Limb (tissue), 2 donors: ENCODE measurements around the gene RBBP5.

Source experiments
- DNase-seq, 2 donors: peaks; one replicate each; pipeline ENCODE4 v3.0.0-alpha.2; 2016; ENCODE audit errors: extremely low spot score in 2 of 2

Gene RBBP5

DNA sequence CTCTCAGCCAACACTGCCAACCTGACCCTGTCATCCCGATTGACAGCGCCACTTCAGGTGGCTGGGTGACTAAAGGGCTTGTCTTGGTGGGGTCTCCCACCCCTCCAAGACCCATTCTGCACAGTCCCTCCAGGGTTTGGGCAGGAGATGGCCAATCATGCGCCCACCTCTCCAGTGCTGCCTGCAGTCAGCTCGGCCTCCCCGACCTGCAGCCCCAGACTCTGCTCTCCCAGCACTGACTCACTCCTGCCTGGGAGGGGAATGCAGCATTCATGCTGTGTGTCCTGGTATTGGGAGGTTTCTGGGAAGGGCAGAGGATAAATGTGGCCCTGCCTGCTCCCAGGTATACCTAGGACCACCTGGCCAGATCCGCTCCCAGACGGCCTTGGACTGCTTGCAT lies 47.3 kb downstream of the RBBP5 start:
- DNase-seq = no peak

DNA sequence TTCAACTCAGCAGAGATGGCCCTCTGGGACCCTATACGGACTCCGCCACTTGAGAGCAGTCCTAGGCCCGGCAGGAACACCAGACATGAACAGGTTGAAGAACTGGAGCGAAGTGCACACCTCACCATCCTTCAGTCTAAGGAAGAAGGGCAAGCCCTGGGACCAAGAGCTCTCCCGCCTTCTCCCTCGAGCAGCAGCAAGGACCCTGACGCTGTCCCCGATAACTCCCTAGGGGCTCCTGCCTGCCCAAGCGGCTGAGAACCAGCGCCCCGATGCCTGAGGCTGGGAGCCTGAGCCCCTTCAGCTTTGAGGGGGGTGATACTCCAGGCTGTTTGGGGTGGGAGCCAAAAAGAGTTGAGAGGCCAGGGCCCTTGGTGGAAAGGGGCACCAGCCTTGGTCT lies 47.7 kb downstream of the RBBP5 start:
- no peak for DNase-seq

DNA sequence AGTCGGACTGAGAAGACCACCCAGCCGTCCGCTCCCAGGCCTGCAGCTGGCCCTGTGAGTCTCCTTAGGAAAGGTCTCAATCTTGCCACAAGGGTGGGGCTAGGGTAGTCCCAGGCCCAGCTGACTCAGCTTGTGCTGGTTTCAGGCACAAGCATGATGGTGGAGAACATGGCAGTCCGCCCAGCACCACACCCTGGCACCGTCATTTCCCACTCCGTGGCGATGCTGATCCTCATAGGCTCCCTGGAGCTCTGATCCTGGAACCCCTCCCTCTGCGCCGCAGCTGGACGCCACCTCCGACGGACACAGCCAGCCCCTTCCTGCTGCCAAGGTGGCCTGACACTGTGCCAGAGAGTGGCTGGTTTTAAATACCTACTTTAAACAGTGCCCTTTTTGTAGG lies 48.3 kb downstream of the RBBP5 start:
- no peak for DNase-seq

DNA sequence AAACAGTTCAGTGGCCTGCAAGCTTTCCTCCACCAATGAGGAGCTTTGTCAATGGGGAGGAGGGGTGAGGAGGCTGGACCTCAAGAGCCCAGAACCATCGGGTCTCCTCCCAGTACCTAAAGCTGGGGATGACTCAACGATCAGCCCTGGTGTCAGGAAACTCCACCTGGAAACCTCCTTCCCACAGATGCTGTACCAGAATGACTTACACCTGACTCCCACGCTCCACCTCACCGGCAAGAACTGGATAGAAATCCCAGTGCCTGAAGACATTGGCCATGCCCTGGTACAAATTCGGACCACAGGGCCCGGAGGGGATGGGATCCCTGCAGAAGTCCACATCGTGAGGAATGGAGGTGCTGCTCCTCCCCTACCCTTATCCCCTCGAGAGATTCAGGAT lies 48.9 kb downstream of the RBBP5 start:
- DNase-seq = no peak

DNA sequence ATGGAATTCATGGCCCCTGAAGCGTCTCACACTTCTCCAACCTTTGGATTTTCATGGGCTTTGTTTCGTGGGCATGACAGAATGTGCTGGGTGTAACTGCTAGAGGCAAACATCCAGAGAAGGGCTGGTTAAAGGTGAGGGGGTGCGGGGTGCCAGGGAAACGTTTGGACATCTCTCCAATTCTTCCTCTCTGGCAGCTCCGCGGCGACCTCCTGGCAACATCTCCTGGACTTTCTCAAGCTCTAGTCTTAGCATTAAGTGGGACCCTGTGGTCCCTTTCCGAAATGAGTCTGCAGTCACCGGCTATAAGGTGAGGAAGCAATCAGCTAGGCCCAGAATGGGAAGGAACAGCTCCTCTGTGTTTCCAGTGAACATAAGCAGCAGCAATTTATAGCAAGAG lies 49.5 kb downstream of the RBBP5 start:
- no peak for DNase-seq

DNA sequence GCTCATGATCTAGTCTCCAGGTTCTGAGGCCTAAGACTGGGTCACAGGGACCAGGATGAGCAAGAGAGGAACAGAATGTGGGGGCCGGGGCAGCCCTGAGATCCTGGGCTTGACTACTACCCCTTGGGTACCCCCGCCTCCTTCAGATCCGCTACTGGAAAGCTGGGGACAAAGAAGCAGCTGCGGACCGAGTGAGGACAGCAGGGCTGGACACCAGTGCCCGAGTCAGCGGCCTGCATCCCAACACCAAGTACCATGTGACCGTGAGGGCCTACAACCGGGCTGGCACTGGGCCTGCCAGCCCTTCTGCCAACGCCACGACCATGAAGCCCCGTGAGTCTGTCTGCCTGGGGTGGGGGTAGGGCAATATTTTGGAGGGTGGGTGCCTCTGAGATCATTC lies 50.0 kb downstream of the RBBP5 start:
- DNase-seq = no peak

DNA sequence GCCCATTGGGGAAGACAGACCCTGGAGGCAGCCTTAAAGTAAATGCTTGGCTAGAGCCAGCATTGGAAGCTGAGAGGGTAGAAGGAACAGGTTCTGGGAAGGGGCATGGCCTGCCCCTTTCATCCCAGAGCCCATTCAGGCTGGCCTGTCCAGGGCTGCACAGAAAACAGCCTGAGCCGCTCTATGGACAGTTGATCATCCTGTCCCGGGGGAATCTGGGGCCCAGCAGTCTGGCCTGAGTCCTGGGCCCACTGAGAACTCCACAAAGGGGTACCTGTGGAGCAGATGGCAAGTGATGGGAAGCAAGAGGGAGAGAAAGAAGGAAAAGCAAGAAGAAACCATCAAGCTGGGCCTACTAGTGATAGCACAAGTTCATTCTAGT lies 50.8 kb downstream of the RBBP5 start:
- no peak for DNase-seq

DNA sequence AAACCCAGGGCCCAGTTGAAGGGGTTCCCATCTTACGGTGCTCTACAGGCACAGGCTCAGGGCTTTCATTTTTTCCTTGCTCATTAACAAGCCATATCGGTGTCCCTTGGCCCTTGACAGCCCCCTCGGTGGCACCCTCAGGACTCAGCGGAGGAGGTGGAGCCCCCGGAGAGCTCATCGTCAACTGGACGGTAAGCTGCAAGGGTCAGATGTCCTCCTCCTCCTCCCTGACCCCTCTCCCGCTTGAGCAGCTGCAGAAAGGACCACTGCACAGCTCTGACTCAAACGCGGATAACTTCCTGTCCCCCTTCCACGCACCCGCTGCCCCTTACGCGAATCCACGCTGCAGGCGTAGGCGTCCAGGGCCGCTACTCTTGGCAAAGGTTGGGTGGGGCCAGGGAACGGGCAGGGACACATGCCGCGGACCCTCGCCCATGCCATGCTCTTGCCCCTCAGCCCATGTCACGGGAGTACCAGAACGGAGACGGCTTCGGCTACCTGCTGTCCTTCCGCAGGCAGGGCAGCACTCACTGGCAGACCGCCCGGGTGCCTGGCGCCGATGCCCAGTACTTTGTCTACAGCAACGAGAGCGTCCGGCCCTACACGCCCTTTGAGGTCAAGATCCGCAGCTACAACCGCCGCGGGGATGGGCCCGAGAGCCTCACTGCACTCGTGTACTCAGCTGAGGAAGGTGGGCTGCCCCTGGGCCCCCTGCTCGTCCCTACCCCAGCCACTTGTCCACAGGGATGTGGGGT lies 52.2 kb downstream of the RBBP5 start:
- DNase-seq = no peak

DNA sequence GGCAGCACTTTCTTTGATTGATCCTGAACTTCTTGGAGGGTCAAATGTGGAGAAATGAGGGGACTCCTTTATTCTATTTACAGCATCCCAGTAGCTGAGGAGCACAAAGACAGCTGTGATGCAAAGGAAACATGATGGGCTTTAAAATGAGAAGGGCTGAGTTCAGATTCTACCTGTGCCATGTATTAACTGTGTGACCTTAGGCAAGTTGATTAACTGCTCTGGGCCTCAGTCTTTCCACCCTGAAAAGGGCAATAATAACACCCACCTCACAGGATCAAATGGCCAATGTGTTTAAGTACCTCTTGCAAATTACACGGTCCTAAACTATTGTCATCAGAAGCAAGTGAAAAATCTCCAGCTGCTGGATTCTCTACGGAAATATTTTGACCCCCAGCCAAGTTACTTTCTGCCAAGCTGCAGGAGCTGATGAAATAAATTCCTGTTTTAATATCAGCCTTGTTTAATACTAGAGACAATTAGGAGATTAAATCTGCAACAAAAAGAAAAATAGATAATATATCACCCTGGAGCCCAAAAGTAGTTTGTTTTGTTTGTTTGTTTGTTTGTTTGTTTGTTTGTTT lies 53.2 kb downstream of the RBBP5 start:
- DNase-seq = no peak

DNA sequence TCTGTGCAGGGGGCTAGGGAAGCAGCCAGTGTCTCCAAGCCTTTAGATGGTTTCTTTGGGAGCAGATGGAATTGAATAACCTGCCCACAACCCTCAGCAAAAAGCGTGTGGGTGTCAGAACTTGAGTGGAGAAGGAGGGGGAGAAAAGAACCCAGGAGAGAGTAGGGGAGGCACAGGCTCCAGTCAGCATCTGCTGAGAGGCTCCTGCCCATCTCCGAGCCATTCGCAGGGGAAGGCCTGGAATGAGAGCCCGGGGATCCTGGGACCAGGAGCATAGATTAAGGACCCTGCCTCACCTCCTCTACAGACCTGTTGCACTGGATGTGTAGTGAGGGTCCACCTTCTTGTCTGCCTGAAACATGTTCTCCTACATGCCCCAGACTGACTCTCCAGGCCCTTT lies 53.8 kb downstream of the RBBP5 start:
- no peak for DNase-seq

DNA sequence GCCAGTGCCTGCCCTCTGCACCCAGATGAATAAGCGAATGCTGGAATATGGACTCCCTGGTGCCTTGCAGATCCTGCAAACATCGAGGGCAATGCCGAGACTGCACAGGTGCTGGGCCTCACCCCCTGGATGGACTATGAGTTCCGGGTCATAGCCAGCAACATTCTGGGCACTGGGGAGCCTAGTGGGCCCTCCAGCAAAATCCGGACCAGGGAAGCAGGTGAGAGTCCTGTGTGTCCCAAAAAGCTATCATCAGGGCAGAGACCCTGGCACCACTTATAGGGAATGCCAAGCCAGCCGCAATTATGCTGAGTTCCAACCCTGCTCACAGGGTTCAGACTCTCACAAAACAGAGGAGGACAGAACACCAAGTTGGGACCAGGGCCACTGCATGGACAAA lies 54.7 kb downstream of the RBBP5 start:
- peak in 1 of 2 donors; percentile 5 for DNase-seq

DNA sequence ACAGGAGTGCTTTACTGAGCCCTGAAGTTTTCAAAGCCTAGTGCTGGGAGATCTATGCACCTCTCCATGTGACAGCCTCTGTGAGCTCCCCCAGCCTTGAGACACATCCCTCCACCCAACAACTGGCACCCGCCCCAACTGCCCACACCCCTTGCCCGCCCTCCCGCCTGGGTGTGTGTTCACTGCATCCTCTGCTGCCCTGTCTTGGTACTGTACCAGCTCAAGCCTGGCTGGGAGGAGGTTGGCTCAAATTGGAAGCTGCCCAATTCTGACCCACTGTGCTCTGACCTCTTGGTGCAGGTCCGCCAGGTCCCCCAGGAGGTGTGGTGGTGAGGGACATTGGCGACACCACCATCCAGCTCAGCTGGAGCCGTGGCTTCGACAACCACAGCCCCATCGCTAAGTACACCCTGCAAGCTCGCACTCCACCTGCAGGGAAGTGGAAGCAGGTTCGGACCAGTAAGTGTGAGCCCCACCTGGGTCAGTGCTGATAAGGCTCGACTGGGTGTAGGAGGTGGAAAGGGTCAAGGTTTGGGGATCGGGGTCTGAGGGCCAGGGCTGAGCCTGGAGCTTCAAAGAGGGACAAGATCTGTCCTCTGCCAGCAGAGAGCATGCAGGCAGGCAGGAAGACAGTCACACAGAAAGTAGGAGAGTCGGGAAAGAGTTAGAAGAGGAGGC lies 55.5 kb downstream of the RBBP5 start:
- DNase-seq = peak in 1 of 2 donors; percentile 30

DNA sequence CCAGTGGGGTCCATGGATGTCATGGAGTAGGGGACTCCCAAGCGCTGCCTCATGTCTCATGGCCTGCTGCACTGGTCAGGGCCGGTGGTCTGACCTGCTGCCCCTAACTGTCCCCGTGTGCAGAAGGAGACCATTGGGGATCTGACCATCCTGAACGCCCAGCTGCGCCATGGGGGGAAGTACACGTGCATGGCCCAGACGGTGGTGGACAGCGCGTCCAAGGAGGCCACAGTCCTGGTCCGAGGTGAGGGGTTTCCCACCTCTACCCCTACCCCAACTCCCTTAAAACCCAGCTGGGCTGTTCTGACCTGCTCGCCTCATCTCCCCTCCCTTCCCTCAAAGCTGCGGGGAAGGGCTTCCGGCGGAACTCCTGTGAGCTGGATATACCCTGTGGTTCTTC lies 56.1 kb downstream of the RBBP5 start:
- DNase-seq = peak in 1 of 2 donors; percentile 17

DNA sequence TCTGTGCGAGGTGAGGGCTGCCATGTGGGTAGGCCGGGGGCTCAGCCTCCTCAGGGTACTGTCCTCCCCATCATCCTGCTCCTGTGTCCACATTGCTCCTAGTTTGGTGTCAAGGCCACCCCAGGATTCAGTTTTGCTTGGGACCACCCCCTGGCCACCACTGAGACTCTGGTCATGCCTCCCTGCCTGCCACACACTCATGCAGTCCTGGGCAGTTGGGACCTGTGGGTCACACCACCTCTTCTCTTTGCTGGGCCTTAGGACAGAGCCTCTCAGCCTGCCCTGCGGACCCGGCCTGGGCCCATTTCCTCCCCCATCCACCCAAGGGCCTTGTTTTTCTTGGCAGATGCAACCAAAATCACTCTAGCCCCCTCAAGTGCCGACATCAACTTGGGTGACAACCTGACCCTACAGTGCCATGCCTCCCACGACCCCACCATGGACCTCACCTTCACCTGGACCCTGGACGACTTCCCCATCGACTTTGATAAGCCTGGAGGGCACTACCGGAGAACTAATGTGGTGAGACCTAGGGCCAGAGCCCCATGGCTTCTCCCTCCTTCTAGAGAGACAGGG lies 56.9 kb downstream of the RBBP5 start:
- peak in 1 of 2 donors; percentile 14 for DNase-seq

DNA sequence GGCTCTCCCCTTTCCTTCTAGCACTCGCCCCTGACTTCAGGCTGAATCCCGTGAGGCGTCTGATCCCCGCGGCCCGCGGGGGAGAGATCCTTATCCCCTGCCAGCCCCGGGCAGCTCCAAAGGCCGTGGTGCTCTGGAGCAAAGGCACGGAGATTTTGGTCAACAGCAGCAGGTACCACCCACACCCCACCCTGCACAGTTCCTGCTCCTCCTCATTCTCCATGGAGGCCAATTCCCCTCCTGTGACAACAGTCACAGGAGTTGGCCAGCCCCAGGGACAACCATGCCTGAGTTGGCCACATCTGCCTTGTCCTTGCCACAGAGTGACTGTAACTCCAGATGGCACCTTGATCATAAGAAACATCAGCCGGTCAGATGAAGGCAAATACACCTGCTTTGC lies 57.5 kb downstream of the RBBP5 start:
- DNase-seq = no peak

DNA sequence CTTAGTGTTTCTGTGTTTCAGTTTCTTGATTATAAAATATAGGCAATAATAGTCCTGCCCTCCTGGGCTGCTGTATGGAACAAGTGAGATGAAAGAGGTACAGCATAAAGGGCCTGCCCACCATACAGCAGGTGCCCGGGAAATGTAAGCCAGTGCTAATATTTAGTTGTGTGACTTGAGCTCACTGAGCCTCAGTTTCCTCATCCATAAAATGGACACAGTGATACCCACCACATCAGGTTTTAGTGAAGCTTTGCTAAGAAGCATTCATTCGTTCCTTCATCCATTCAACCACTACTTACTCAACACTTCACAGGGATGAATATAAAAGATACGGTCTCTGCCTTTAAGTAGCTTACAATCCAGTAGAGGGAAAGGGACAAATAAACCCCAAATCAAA lies 58.9 kb downstream of the RBBP5 start:
- no peak for DNase-seq

DNA sequence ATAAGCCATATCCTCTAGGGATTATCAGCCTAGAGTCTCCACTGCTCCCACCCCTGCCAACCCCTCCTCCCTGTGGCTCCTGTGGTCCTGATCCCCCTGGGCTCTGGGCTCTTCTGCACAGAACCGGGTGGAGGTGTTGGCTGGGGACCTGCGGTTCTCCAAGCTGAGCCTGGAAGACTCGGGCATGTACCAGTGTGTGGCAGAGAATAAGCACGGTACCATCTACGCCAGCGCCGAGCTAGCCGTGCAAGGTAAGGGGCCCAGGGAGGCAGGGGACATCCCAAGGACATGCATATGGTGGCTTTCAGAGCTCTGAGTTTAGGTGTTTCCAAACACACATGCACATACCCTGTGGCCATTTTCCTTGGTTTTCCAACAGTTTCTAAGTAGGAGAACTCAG lies 59.5 kb downstream of the RBBP5 start:
- no peak for DNase-seq

DNA sequence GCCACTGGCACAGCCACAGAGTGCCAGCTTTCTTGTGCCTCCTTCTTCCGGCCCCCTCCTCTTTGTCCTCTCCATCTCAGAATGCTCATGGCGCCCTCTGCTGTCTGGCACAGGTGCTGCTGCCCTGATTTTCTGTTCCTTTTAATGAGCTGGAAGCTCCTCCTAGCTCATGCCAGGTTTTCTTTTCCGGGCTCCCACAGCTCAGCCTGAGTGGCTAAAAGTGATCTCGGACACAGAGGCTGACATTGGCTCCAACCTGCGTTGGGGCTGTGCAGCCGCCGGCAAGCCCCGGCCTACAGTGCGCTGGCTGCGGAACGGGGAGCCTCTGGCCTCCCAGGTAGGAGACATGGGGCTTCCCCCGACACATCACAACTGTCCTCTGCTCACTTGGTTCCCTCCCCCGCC lies 60.1 kb downstream of the RBBP5 start:
- peak; percentile 81 to 89 for DNase-seq

DNA sequence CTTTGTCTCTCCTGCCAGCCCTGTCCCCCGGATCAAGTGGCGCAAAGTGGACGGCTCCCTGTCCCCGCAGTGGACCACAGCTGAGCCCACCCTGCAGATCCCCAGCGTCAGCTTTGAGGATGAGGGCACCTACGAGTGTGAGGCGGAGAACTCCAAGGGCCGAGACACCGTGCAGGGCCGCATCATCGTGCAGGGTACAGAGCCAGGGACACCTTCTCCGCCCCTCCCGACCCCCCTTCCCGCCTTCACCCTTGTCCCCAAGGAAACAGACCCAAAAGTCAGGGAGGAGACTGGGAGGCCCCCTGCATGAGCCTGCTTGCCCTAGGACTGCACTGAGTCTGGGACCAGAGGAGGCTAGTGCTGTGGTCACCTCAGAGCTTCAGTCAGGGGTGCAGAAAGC lies 60.6 kb downstream of the RBBP5 start:
- no peak for DNase-seq

DNA sequence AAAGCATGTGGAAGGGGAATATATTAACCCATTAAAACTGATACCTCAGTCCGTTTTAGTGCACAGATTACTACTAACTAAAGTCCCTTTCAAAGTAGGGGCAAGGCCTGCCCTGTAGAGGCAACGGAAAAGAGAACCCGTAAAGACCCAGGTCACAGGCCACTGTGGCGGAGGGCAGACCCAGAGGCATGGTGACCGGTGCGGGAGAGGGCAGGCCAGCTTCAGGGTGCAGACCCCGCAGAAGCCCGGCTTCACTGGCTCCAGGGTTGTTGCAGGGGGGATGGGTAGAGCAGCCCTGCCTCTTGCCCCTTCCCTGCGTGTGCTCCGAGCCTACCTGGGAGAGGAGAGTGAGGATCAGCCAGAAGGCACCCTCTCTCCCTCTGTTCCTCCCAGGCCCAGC lies 61.0 kb downstream of the RBBP5 start:
- DNase-seq = no peak

DNA sequence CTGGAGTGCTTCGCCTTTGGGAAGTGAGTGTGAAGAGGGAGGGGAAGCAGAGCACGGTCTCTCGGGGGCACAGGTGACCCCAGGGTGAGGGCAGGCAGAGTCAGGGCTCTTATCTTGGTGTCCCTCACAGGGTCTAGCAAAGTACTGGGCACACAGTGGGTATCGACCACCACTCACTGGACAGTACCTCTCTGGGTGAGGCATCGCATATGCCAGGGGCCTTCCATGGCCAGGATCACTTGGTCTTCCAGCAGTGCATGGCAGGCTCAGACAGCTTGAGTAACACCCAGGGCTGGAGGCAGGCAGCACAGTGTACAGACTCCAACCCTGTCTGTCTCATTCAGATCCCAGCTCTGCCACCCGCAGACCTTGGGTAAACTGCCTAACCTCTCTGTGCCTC lies 62.1 kb downstream of the RBBP5 start:
- DNase-seq = no peak

DNA sequence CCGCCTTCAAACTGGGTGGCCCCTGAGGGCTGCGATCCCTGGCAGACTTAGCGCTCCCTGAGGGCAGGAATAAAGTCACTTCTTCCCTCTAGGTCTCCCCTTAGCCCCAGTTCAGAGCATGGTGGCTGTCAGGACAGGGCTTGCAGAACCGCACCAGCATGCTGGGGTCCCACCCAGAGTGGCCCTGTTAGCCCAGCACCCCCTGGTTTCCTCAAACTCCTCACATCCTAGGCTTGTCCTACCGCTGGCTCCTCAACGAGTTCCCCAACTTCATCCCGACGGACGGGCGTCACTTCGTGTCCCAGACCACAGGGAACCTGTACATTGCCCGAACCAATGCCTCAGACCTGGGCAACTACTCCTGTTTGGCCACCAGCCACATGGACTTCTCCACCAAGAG lies 62.9 kb downstream of the RBBP5 start:
- no peak for DNase-seq
